Body of pancreas (tissue), 4 donors: ENCODE results near the gene CYP26C1. TPM values are rescaled to one million over a fixed set of nuclear protein-coding genes. Genes with fewer than 3 reads are reported as not detected.

Experiments used
- ATAC-seq: fragments of 150-250 bp; one replicate; pipeline ENCODE4 v1.9.1; 2016
- DNase-seq, 4 donors: peaks; one replicate each; pipeline ENCODE4 v3.0.0-alpha.2; 2019
- H3K27ac ChIP-seq, 4 donors: fragments of 200-600 bp; sonication (generic); 1 replicate in 3 of 4; 2 replicates in 1 of 4; pipeline versions ENCODE4 v1.5.1 to v1.6.1; 2016 to 2019; ENCODE audit warnings: mild to moderate bottlenecking in 1 of 4, mixed read lengths in 1 of 4, moderate library complexity in 1 of 4
- H3K27me3 ChIP-seq, 2 donors: fragments of 200-600 bp; sonication (generic); one replicate each; pipeline ENCODE4 v1.6.0; 2016; ENCODE audit warnings: mild to moderate bottlenecking in 1 of 2
- H3K36me3 ChIP-seq, 2 donors: fragments of 200-600 bp; sonication (generic); replicated peaks in 1 of 2; 2 replicates each; pipeline ENCODE4 v1.5.1; 2016; ENCODE audit warnings: low read depth in 2 of 2; ENCODE audit not compliant: insufficient read depth in 1 of 2
- H3K4me1 ChIP-seq: fragments of 200-600 bp; sonication (generic); one replicate; pipeline ENCODE4 v1.6.0; 2016
- H3K4me3 ChIP-seq, 2 donors: fragments of 200-600 bp; sonication (generic); 1 replicate in 1 of 2; 2 replicates in 1 of 2; pipeline ENCODE4 v1.5.1; 2016 to 2019
- H3K9me3 ChIP-seq, 3 donors: fragments of 200-600 bp; sonication (generic); 1 replicate in 2 of 3; 2 replicates in 1 of 3; pipeline ENCODE4 v1.5.1; 2016
- POLR2A ChIP-seq, 3 donors: fragments of 450-650 bp; IDR thresholded peaks; one replicate each; pipeline ENCODE4 v1.6.1; 2016; ENCODE audit warnings: antibody characterized with exemption in 3 of 3, mild to moderate bottlenecking in 2 of 3
- WGBS, 2 donors: methylation state at CpG; one replicate each; pipeline ENCODE4 v1.1.5; 2017; 5-methylcytosine and 5-hydroxymethylcytosine counted together
- intact Hi-C: fragments of 100-400 bp; cut with DNase I; formaldehyde crosslinking; loops from one replicate; pipeline ENCODE4 v1.15.1; 2023
- total RNA-seq, 2 donors: library from RNA; depleted of rRNA; stranded (reverse); fragments of >200 nt; gene quantifications; one replicate each; pipeline ENCODE4 v1.1.0, GENCODE V29; 2016
- TF ChIP-seq, protein P1 (sequence below), 7 experiments: fragments of 450-650 bp in 4 of 7; fragments of 200-600 bp in 3 of 7; sonication (generic) in 3 of 7; IDR thresholded peaks; one replicate each; pipeline ENCODE4 v1.5.1; 2016 to 2019; ENCODE audit warnings: antibody characterized with exemption in 7 of 7

The CYP26C1 gene
- total RNA-seq, 2 donors from 2014 or later, result 0.33 to 0.52 TPM

DNA sequence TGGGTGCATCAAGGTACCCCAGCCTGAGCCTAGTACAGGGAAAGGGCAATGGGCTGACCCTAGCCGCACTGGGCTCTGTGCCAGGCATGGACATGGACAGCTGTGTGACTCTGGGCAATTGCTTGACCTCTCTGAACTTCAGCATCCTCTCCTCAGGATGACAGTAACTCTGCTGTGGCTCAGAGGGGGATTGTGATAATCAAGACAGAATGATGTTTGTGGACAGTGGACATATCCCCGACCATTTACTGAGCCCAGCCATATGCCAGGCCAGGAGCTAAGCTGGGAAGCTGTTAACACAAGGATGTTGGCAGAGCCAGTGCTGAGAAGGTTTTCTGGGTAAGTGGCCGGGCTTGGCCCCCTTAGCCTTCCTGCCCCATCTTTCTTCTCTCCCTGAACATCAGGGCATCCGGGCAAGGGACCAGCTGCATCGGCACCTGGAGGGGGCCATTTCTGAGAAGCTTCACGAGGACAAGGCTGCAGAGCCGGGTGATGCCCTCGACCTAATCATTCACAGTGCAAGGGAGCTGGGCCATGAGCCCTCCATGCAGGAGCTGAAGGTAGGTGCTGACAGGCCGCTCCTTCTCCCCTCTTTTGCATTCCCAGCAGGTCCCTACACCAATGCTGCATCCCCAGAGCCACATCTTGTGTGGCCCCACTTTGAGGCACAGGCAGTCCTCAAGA, 3.5 kb downstream of the CYP26C1 start:
- intact Hi-C loops, result no loop called here
- H3K36me3 ChIP-seq, result no peaks in the 10 kb centered on the region
- no peaks in the 10 kb centered on the region for H3K9me3 ChIP-seq
- no peak overlapping the region for H3K27ac ChIP-seq
- TF ChIP-seq, protein P1, sequence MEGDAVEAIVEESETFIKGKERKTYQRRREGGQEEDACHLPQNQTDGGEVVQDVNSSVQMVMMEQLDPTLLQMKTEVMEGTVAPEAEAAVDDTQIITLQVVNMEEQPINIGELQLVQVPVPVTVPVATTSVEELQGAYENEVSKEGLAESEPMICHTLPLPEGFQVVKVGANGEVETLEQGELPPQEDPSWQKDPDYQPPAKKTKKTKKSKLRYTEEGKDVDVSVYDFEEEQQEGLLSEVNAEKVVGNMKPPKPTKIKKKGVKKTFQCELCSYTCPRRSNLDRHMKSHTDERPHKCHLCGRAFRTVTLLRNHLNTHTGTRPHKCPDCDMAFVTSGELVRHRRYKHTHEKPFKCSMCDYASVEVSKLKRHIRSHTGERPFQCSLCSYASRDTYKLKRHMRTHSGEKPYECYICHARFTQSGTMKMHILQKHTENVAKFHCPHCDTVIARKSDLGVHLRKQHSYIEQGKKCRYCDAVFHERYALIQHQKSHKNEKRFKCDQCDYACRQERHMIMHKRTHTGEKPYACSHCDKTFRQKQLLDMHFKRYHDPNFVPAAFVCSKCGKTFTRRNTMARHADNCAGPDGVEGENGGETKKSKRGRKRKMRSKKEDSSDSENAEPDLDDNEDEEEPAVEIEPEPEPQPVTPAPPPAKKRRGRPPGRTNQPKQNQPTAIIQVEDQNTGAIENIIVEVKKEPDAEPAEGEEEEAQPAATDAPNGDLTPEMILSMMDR (IDR thresholded peaks at IDR 0.05), result no peak
- TF ChIP-seq POLR2A (IDR thresholded peaks at IDR 0.05), result no peak
- ATAC-seq (no peak), DNase-seq (no peak)
- H3K27me3 ChIP-seq, result no peaks in the 10 kb centered on the region
- peaks cover 24% of the 10 kb centered on the region for H3K4me1 ChIP-seq
- 59 to 67% methylated on average over 8 to 9 of the region's 9 CpGs for WGBS, 2 donors
- H3K4me3 ChIP-seq, result no peak overlapping the region

DNA sequence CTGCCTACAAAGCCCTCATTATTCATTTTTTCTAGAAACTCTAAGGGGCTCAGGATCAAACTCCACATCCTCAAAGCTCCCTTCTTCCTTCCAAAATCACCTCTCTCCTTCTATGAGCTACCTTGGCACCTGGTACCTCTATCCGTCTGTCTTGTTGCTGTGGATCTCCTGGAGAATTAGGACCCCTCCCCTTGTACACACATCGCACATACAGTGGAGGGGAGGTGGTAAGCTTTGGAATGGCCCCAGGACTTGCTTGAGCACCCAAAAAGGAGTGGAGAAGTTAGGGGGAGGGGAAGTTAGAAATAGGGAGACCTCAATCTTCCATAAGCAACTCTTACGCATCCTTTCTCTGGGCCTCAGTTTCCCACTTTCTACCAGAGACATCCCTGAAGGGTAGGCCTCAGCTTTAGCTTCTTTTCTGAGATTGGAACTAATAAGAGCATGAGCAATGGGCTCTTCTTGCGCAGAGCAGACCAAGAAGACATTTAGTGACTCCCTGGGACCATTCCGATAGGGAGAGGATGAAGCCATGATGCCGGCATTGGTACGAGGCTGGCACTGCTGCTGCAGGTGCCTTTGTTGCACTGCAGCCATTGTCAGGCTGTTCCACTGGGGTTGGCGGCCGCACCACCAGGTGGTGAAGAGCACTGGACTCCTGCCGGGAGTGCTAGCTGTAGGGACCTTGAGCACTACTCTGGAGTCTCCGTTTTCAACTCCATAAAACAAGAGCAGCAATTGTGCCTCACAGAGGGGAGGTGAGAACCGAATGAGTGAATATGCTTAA, 4.5 kb downstream of the CYP26C1 start:
- DNase-seq, result no peak
- peaks cover 24% of the 10 kb centered on the region for H3K4me1 ChIP-seq

DNA sequence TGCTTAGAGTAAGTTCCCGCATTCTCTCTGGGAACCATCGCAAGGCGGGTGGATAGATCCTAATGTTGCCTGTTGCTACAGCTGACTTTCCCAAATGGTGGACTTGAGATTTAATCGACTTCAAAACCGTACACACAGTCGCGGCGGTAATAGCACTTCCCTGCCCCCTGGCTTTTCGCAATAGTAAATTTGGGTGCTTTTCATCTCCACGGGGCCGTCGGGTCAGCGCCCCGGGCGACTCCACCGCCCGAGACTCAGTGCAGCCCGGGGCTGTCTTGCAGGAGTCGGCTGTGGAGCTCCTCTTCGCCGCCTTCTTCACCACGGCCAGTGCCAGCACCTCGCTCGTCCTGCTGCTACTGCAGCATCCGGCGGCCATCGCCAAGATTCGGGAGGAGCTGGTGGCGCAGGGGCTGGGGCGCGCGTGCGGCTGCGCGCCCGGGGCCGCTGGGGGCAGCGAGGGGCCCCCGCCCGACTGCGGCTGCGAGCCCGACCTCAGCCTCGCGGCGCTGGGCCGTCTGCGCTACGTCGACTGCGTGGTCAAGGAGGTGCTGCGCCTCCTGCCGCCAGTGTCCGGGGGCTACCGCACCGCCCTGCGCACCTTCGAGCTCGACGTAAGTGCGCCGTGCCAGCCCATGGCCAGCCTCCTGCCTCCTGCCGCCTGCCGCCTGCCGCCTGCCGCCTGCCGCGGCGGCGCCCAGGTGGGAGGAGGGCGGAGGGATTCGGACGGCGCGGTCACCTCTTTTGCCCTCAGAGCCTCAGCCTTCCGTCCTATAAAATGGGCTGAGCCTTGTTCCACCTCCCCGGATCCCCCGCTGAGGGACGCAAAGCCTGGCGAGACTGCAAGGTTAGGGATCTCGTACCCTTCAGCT, 5.3 kb downstream of the CYP26C1 start:
- Histone ChIP-seq H3K9me3 (no peaks in the 10 kb centered on the region), H3K4me3 (no peak overlapping the region), H3K4me1 (peaks cover 24% of the 10 kb centered on the region), H3K27me3 (no peaks in the 10 kb centered on the region), H3K27ac (no peak overlapping the region), H3K36me3 (no peaks in the 10 kb centered on the region)
- intact Hi-C loops, result no loop called here
- 14 to 32% methylated on average over 28 to 72 of the region's 81 CpGs for WGBS, 2 donors
- ATAC-seq, result no peak
- no peak for DNase-seq
- TF ChIP-seq, protein P1 (IDR thresholded peaks at IDR 0.05), result no peak
- no peak for TF ChIP-seq POLR2A (IDR thresholded peaks at IDR 0.05)

More for the DNA sequence above, 4.5 kb downstream of the CYP26C1 start:
- WGBS, 2 donors, result 60 to 62% methylated on average over 10 to 12 of the region's 12 CpGs
- ATAC-seq, result no peak
- intact Hi-C loops, result no loop called here
- TF ChIP-seq POLR2A (IDR thresholded peaks at IDR 0.05), result no peak
- TF ChIP-seq, protein P1 (IDR thresholded peaks at IDR 0.05), result no peak
- H3K36me3 ChIP-seq, result no peaks in the 10 kb centered on the region
- H3K27me3 ChIP-seq, result no peaks in the 10 kb centered on the region
- H3K4me3 ChIP-seq, result no peak overlapping the region
- H3K9me3 ChIP-seq, result no peaks in the 10 kb centered on the region
- no peak overlapping the region for H3K27ac ChIP-seq

DNA sequence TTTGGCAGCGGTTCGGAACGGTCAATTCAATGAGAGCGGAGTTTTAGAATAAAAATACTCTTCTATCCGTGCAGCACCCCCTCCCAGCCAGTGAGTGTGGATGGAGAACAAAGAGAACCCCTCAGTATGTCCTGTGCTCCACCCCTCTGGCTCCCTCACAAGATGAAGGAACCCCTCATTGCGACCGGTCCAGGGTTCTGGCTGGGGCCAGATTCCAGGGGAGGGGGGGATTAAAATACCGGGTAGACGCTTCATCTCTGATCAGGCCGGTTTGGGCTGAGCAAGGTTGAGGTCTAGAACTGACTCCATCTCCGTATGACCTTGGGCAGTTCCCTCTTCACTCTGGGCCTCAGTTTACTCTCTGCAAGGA, 5.9 kb downstream of the CYP26C1 start:
- no peak overlapping the region for H3K27ac ChIP-seq
- H3K4me1 ChIP-seq, result peaks cover 20% of the 10 kb centered on the region
- no peaks in the 10 kb centered on the region for H3K27me3 ChIP-seq
- WGBS, 2 donors, result 21 to 24% methylated on average over 9 to 11 of the region's 11 CpGs
- intact Hi-C loops, result no loop called here
- no peak overlapping the region for H3K4me3 ChIP-seq
- no peaks in the 10 kb centered on the region for H3K36me3 ChIP-seq
- DNase-seq (no peak), ATAC-seq (no peak)
- TF ChIP-seq POLR2A (IDR thresholded peaks at IDR 0.05), result no peak
- TF ChIP-seq, protein P1 (IDR thresholded peaks at IDR 0.05), result no peak
- H3K9me3 ChIP-seq, result no peaks in the 10 kb centered on the region
